Measurements from ENCODE around the gene NUP188.

The NUP188 gene

DNA sequence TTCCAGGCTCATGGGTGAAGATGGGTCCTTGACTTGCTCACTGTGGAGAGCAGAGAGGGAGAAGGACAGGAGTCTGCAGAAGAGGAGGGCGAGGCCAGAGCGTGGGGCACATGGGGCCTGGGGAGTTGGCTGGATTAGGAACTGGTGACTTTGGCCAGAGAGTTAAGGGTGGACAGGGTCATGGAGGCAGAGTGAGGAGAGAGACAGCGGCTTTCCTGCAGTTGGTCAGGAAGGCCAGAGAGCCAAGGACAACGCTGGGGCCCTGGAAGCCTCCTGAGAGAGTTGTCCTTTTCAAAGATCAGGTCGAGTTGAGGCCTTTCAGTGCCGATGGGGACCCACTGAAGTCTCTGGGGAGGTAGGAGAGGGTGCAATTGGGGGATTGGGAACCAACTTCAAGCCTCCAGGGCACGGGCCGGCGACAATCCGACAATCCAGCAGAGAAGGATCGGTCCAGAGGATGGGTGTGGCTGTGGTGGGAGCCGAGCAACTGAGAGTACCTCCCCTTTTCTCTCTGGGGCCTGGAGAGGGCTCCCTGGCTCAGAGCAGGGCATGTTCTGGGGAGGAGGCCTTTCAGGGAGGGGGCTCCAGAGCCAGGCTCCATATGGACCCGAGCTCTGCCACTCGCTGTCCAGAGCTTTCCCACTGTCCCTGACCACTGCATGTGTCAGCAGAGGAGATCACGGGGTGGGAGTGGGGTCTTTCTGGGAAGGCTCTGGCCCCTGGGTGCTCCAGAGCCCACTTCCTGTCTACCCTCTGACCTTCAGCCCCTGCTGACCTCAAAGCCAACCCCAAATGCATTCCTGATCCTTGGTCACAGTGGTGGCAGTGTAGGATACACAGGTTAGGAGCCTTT is 34.2 kb upstream of the NUP188 start:
- no peak overlapping the region for H3K27ac ChIP-seq (replicated peaks)
- no peak for DNase-seq (ENCODE audit: low read depth in 1 of 2, low spot score in 1 of 2)
- TF ChIP-seq, protein P1, sequence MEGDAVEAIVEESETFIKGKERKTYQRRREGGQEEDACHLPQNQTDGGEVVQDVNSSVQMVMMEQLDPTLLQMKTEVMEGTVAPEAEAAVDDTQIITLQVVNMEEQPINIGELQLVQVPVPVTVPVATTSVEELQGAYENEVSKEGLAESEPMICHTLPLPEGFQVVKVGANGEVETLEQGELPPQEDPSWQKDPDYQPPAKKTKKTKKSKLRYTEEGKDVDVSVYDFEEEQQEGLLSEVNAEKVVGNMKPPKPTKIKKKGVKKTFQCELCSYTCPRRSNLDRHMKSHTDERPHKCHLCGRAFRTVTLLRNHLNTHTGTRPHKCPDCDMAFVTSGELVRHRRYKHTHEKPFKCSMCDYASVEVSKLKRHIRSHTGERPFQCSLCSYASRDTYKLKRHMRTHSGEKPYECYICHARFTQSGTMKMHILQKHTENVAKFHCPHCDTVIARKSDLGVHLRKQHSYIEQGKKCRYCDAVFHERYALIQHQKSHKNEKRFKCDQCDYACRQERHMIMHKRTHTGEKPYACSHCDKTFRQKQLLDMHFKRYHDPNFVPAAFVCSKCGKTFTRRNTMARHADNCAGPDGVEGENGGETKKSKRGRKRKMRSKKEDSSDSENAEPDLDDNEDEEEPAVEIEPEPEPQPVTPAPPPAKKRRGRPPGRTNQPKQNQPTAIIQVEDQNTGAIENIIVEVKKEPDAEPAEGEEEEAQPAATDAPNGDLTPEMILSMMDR (IDR thresholded peaks at IDR 0.05; ENCODE audit: insufficient read depth, low read length), result no peak
- TF ChIP-seq SPI1 (IDR thresholded peaks at IDR 0.05; ENCODE audit: borderline replicate concordance, low read depth) (no peak), POLR2AphosphoS5 (IDR thresholded peaks at IDR 0.05; ENCODE audit: low read depth) (no peak), GABPA (IDR thresholded peaks at IDR 0.05; ENCODE audit: low read depth) (no peak)
- TF ChIP-seq, protein P2, sequence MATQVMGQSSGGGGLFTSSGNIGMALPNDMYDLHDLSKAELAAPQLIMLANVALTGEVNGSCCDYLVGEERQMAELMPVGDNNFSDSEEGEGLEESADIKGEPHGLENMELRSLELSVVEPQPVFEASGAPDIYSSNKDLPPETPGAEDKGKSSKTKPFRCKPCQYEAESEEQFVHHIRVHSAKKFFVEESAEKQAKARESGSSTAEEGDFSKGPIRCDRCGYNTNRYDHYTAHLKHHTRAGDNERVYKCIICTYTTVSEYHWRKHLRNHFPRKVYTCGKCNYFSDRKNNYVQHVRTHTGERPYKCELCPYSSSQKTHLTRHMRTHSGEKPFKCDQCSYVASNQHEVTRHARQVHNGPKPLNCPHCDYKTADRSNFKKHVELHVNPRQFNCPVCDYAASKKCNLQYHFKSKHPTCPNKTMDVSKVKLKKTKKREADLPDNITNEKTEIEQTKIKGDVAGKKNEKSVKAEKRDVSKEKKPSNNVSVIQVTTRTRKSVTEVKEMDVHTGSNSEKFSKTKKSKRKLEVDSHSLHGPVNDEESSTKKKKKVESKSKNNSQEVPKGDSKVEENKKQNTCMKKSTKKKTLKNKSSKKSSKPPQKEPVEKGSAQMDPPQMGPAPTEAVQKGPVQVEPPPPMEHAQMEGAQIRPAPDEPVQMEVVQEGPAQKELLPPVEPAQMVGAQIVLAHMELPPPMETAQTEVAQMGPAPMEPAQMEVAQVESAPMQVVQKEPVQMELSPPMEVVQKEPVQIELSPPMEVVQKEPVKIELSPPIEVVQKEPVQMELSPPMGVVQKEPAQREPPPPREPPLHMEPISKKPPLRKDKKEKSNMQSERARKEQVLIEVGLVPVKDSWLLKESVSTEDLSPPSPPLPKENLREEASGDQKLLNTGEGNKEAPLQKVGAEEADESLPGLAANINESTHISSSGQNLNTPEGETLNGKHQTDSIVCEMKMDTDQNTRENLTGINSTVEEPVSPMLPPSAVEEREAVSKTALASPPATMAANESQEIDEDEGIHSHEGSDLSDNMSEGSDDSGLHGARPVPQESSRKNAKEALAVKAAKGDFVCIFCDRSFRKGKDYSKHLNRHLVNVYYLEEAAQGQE (IDR thresholded peaks at IDR 0.05; ENCODE audit: insufficient replicate concordance, low read depth), result no peak

DNA sequence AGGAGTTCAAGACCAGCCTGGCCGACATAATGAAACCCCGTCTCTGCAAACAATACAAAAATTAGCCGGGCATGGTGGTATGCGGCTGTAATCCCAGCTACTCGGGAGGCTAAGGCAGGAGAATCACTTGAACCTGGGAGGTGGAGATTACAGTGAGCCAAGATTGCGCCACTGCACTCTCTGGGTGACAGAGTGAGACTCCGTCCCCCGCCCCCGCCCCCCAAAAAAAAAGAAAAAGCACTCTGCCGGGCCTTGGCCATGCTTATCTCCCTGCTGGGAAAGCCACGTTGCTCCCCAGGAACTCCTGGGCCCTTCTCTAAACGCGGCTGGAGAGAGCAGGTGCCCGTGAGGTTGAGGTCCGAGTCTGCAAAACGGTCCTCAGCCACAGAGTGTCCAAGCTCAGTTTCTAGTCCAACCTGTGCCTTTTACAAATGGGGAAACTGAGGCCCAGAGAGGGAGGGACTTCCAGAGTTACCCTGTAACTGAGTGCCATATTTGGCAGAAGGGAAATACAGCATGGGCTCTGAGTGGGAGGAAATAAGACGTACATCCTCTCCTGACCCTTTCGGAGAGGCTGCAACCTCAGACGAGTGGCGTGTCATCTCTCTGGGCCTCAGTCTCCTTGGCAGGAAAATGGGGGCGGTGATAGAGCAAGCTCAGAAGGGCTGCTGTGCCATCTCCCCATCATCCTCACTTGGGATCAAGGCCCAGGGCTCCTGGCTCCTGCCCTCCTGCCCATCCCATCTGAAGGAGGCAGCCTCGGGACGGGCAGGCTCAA is 33.3 kb upstream of the NUP188 start:
- Histone ChIP-seq H3K27me3 (ENCODE audit: insufficient read depth, poor library complexity, severe bottlenecking) (no peaks in the 10 kb centered on the region), H3K27ac (replicated peaks) (no peak overlapping the region), H3K4me3 (replicated peaks; ENCODE audit: insufficient read depth, low read length) (no peak overlapping the region)
- DNase-seq (ENCODE audit: low read depth in 1 of 2, low spot score in 1 of 2), result no peak
- no peak for TF ChIP-seq GABPA (IDR thresholded peaks at IDR 0.05; ENCODE audit: low read depth)
- no peak for TF ChIP-seq SPI1 (IDR thresholded peaks at IDR 0.05; ENCODE audit: borderline replicate concordance, low read depth)
- TF ChIP-seq, protein P2 (IDR thresholded peaks at IDR 0.05; ENCODE audit: insufficient replicate concordance, low read depth), result no peak

More for the DNA sequence above, 34.2 kb upstream of the NUP188 start:
- Histone ChIP-seq H3K4me3 (replicated peaks; ENCODE audit: insufficient read depth, low read length) (no peak overlapping the region), H3K27me3 (ENCODE audit: insufficient read depth, poor library complexity, severe bottlenecking) (no peaks in the 10 kb centered on the region)

DNA sequence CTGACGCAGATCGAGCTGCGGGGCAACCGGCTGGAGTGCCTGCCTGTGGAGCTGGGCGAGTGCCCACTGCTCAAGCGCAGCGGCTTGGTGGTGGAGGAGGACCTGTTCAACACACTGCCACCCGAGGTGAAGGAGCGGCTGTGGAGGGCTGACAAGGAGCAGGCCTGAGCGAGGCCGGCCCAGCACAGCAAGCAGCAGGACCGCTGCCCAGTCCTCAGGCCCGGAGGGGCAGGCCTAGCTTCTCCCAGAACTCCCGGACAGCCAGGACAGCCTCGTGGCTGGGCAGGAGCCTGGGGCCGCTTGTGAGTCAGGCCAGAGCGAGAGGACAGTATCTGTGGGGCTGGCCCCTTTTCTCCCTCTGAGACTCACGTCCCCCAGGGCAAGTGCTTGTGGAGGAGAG is 31.3 kb upstream of the NUP188 start:
- TF ChIP-seq SPI1 (IDR thresholded peaks at IDR 0.05; ENCODE audit: borderline replicate concordance, low read depth), result no peak
- TF ChIP-seq, protein P2 (IDR thresholded peaks at IDR 0.05; ENCODE audit: insufficient replicate concordance, low read depth), result no peak
- no peak for TF ChIP-seq POLR2AphosphoS5 (IDR thresholded peaks at IDR 0.05; ENCODE audit: low read depth)
- TF ChIP-seq GABPA (IDR thresholded peaks at IDR 0.05; ENCODE audit: low read depth), result no peak
- Histone ChIP-seq H3K4me3 (replicated peaks; ENCODE audit: insufficient read depth, low read length) (no peak overlapping the region), H3K27me3 (ENCODE audit: insufficient read depth, poor library complexity, severe bottlenecking) (no peaks in the 10 kb centered on the region), H3K27ac (replicated peaks) (no peak overlapping the region)
- DNase-seq (ENCODE audit: low read depth in 1 of 2, low spot score in 1 of 2), result no peak
